GM13977 (cell line): ENCODE measurements around the gene SLC1A2.

Experiments
- DNase-seq: peaks from one replicate; pipeline ENCODE4 v3.0.0; 2012; ENCODE audit warnings: low spot score
- in situ Hi-C: fragments of 300-500 bp; cut with MboI; formaldehyde crosslinking; loops from one replicate; pipeline ENCODE4 v1.12.0; 2022; ENCODE audit warnings: low sequenced_read_pairs, low pct_unique_long_range_greater_than_20kb, mixed read lengths, inconsistent platforms; ENCODE audit not compliant: unreplicated experiment
- TF ChIP-seq, protein P1 (sequence below): IDR thresholded peaks from 2 replicates; pipeline ENCODE4 v1.5.1; 2012; ENCODE audit warnings: mild to moderate bottlenecking, control low read depth; ENCODE audit not compliant: insufficient read depth; ENCODE audit errors: extremely low read depth, missing control alignments

Gene SLC1A2

DNA sequence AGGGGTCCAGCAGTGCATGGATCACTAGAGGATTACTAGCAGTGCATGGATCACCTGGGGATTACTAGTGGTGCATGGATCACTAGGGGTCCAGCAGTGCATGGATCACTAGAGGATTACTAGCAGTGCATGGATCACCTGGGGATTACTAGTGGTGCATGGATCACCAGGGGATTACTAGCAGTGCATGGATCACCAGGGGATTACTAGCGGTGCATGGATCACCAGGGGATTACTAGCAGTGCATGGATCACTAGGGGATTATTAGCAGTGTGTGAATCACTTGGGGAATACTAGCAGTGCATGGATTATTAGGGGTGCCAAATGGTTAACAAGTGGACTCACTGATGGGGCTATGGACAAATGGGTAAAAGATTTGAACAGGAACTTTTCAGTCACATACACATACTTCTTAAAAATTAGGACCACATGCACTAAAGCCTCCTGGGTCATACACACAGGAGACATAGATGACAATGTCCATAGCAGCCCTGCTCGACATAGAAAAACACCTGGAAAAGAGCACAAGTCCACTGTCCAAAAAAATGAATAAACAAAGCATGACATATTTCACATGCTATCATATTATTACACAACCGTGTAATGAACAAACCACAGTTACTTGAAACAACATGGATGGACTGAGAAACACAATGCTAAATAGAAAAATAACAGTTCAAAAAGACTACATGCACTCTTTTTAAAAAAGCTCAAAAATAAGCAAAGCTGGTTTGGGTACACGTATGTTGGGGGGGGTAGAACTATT is 170.6 kb downstream of the SLC1A2 start:
- no peak for DNase-seq
- TF ChIP-seq, protein P1, sequence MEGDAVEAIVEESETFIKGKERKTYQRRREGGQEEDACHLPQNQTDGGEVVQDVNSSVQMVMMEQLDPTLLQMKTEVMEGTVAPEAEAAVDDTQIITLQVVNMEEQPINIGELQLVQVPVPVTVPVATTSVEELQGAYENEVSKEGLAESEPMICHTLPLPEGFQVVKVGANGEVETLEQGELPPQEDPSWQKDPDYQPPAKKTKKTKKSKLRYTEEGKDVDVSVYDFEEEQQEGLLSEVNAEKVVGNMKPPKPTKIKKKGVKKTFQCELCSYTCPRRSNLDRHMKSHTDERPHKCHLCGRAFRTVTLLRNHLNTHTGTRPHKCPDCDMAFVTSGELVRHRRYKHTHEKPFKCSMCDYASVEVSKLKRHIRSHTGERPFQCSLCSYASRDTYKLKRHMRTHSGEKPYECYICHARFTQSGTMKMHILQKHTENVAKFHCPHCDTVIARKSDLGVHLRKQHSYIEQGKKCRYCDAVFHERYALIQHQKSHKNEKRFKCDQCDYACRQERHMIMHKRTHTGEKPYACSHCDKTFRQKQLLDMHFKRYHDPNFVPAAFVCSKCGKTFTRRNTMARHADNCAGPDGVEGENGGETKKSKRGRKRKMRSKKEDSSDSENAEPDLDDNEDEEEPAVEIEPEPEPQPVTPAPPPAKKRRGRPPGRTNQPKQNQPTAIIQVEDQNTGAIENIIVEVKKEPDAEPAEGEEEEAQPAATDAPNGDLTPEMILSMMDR: no peak
- in situ Hi-C loops: no loop called here

DNA sequence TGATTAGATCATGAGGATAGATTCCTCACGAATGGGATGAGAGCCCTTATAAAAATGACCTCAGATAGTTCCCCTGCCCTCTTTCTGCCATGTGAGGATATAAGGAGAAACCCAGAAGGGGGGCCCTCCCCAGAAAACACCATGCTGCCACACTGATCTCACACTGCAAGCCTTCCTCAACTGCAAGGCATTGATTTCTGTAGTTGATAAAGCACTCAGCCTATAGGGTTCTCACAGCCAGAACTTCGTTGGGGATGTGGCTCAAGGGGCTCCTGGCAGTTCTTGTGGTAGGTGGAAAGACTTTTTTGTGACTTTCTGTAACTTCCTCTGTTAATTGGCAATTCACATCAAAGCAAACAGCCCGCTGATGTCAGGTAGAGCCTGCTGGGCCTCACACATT is 171.5 kb downstream of the SLC1A2 start:
- TF ChIP-seq, protein P1: no peak
- DNase-seq: no peak
- in situ Hi-C loops: no loop called here

DNA sequence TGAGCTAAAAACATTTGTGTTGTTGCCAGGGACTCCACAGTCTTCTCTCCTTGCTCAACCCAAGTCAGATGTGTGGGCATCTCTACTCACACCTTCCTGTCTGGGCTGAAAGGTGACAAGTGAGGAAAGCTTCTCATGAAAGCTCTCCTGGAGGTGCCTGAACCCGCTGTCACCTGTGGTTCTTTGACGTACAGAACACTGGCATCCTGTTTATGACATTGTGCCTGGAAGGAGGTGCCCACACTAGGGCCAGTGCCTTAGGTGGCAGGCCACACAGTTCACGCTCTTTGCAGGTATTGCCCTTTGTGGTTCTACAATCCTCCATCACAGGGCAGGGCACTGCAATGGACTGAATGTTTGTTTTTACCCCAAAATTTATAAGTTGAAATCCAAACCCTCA is 171.9 kb downstream of the SLC1A2 start:
- in situ Hi-C loops: no loop called here
- no peak for DNase-seq
- TF ChIP-seq, protein P1: no peak

DNA sequence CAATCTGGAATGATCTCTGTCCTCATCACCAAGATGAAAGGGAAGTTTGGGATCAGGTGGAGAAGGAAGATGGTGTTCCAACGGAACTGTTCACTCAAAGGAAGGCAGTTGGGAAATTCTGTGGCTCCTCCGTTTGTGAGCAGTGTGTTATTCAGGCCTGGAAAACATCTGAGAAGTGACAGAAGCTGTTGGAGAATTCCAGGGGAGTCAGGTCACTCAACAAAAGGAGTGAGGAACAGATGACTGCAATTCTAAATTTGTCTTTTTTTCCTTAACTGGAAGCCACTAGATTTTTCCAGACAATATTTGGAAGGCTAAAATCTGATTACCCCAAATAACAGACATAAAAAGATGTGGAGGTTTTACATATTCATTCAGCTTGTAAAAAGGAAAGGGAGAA is 172.6 kb downstream of the SLC1A2 start:
- DNase-seq: no peak
- TF ChIP-seq, protein P1: no peak
- in situ Hi-C loops: no loop called here

DNA sequence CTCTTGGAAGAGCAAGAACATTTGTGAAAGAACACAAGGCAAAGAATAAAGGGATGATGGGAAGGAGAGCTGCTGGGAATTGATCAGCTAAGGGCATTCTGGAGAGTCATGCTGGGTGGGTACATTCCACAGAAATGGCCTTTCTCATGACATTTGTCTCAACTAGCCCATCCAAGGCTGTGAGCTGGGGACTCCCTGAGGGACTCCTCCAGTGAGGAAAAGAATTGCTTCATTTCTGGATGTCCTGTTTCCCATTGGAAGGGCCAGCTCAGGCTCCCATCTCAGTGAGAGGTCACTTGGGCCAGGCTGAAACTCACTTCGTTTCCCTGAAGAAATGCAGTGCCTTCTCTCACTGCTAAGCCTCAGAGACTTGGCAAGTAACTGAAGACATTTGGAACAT is 173.6 kb downstream of the SLC1A2 start:
- TF ChIP-seq, protein P1: no peak
- DNase-seq: no peak
- in situ Hi-C loops: no loop called here

DNA sequence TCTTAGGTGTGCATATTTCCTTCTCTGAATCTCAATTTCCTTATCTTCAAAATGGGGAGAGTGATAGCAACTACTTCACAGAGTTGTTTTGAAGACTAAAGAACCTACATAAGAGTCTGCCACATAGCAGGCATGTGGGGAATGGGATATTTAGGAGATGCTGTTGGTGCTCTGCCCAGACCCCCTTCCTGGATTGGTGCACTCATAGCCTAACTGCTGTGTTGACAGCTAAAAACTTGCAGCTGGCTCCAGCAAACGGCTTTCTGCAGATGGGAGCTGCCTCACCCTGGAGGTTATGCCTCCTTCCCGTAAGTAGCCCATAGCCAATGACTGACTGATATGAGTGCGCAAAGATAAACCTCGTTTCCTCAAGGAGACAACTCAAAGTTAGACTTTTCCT is 174.3 kb downstream of the SLC1A2 start:
- TF ChIP-seq, protein P1: no peak
- in situ Hi-C loops: no loop called here
- DNase-seq: no peak

DNA sequence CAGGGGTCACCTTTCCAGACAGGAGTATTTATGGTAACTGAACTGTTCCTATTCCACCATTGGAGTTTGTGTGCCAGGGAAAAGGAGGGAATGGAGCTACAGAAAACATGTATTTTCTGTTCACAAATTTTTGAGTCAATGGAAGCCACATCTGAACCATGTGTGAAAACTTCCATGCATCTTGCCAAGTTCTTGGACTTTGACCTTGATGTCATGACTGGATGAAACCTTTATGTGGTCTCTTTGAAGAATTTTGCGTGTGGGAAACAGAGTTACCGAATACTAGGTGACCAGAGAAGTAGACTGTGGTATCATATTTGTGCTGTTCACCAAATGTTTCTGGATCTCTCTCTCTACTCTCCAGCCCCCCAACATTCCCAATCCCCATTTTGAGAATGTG is 175.6 kb downstream of the SLC1A2 start:
- DNase-seq: no peak
- in situ Hi-C loops: no loop called here
- TF ChIP-seq, protein P1: no peak
